ENCODE results near the gene COMMD8. TPM values are rescaled to one million over a fixed set of nuclear protein-coding genes. Genes with fewer than 3 reads are reported as not detected.

Gene COMMD8
- total RNA-seq, 1 donor from 2014 or later, result 28.1 TPM

GRCh38 chr4:47471591-47471990 is 8.1 kb upstream of the COMMD8 start:
- no peak for DNase-seq

- no peak for DNase-seq
Measured at GRCh38 chr4:47471064-47471463, 7.6 kb upstream of the COMMD8 start.

GRCh38 chr4:47469951-47470350 is 6.4 kb upstream of the COMMD8 start:
- no peak for DNase-seq

DNA sequence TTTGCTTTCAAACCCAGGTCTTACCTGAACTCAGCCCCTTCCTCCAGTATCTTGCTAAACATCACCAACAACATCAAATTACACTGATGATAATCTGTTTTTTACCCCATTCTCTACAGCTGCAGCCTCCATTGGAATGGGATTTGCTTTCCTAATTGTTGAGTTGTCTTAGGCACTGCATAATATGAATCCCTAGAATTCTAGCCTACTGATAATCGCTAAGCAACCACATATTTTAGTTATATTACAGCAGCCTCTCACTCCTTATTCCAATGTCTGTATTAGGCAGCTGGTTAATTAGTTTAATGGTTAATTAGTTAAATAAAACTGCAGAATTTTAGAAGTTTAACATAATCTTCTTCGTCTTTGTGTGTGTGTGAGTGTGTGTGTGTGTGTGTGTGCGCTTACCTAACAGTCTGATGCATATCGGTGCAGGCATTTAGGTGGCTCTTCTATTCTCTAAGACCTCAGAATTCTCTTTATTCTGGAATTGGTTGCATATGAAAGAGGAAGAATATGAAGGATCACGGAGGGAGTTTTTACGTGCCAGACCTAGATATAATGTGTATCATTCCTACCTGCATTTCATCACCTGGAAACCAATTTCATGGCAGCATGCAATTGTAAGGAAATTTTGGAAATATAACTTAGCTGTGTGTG is 5.3 kb upstream of the COMMD8 start:
- DNase-seq, result no peak

DNA sequence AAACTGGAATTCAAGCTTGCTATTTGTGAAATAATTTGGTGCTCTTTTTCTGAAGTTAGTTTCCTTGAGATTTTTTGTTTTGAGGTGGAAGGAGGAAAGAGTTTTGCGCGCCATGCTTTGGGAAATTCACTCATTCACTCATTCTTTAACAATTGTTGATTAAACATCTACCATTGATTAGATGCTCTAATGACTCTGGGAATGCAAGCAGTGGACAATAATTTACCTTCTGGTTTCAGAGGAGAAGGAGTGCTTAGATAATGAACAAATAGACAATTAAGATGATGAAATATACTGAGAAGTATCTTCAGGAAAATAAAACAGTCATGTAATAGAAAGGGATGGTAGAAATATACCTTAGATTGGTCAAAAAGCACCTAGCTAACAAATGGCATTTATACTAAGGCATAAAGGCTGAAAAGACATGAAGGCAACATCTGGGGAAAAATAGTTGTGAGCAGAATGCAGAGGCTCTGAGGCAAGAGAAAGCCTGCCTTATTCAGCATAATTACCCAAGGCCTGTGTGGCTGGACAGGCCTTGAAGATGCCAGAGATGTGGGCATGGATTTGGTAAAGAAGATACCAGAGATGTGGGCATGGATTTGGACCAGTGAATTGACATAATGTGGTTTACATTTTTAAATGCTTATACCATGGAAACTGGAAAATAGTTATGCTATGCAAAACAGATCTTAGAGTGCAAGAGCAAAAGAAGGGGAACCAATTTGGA is 2.7 kb upstream of the COMMD8 start:
- no peak for DNase-seq

DNA sequence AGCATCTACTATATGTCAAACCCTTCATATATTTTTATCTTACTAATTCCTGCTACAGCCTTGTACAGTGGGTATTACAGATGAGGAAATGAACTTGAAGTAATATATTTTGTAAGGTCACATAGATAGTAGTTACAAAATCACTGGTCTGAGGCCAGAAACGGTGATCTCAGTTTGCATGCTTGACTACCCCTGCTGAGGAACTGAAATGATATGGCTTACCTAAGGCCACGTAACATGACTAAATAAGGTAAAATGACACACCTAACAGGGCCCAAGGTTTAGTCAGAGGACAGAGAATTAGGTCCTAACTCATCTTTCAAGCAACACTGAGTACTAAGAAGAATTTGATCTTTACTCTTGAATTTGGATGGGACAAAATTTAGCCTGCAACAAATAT is 1.5 kb upstream of the COMMD8 start:
- DNase-seq, result no peak

GRCh38 chr4:47462799-47463234 is 685 bp downstream of the COMMD8 start:
- DNase-seq, result no peak

GRCh38 chr4:47451657-47452056 is 11.8 kb downstream of the COMMD8 start:
- no peak for DNase-seq

GRCh38 chr4:47444031-47444430 is 19.5 kb downstream of the COMMD8 start:
- DNase-seq, result no peak

DNA sequence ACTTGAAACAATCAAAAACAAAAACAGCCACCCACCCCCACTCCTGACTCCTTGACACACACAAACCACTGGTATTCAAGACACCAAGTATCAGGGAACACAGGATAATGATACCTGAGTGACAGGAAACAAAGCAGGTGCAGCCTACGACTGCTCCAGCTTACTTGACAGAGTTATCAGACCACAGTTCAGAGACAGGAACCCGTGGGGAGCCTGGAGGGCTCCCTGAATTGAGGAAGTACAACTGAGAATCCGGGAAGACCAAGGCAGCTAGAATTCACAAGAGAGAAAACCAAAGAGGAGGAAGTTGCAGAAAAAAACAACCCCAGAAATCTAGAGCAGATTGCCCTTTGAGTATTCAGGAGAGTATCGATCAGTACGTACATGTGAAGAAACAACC is 20.5 kb downstream of the COMMD8 start:
- no peak for DNase-seq

GRCh38 chr4:47434931-47435330 is 28.6 kb downstream of the COMMD8 start:
- DNase-seq, result no peak

DNA sequence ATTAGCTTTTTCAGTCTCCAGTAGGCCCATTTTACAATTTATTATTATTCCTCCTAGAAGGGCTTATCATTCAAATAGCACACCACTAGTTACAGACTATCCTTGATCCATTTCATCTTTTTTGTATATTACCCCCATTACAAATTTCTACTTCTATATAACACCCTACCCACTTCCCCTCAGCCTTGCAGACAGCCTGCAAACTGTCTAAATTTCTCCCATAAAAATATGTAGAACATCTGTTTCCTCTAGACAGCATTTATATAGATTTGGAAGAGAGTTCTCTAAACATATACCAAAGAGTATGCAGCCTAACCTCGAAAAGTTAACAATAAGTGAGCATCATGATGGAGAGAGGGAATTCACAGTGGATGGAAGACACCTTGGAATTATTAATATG is 30.8 kb downstream of the COMMD8 start:
- DNase-seq, result no peak

DNA sequence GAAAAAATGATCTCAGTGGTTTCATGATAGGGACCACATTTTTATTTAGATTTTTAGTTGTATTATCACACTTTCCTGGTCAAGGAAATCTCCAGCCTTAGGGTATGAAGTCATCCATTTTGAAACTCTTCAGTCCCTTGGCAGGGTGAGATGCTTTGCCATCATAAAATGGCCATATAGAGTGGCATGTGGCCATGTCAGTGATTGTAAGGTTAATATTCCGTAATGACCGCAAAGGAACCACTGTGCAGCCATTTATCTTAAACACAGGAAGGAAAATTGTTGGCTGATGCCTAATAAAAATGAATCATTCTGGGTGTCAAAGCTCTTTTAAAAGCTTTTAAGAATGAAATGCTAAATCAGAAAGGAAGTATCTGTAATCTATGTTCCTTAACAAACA is 35.6 kb downstream of the COMMD8 start:
- DNase-seq, result no peak

DNA sequence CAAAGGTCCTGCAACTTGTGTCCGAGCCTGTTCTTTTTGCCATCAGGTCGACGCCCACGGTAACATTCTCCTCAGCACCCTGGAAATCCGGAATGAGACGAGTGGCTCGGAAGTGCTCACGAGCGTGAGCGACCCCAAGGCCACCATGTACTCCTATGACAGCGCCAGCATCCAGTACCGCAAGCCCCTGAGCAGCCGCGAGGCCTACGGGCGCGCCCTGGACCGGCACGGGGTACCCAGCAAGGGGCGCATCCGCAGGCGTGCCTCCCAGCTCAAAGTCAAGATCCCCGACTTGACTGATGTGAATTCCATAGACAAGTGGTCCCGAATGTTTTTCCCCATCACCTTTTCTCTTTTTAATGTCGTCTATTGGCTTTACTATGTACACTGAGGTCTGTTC is 37.9 kb downstream of the COMMD8 start:
- DNase-seq, result no peak

DNA sequence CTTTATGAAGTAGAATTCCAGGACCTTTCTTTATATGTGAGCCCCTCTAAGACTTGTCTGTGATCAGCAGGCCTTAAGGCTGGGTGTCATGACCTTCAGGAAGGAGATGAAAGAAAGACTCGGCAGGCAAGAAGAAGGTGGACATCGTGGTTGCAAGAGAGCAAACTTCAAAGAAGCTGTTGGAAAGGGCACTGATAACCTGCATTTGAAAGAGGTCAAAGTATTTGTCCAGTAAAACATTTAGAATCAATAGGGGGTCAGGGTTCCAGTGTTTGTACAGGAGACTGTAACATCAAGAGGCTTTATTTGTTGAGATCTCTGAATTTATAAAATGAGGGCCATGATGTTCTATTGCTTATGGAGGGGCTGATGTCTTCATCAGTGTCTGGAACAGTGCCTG is 44.2 kb downstream of the COMMD8 start:
- no peak for DNase-seq

- no peak for DNase-seq
Measured at GRCh38 chr4:47418147-47418546, 45.4 kb downstream of the COMMD8 start.

DNA sequence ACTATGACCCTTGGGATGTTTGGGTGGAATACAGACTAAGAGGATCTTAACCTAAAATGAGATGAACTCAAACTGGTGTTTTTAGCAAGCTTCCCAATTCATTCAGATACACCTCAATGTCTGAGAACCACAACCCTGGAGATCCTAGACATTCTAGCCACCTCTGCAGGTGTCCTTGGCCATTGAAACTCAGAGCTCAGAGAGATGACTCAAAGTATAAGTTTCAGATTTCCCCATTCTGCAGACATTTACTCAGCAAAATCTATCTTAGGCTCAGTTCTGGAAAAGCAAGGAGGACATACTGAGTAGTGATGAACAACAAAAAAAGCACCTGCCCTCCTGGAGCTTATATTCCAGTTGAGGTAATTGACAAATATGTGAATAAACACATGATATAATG is 47.8 kb downstream of the COMMD8 start:
- no peak for DNase-seq

DNA sequence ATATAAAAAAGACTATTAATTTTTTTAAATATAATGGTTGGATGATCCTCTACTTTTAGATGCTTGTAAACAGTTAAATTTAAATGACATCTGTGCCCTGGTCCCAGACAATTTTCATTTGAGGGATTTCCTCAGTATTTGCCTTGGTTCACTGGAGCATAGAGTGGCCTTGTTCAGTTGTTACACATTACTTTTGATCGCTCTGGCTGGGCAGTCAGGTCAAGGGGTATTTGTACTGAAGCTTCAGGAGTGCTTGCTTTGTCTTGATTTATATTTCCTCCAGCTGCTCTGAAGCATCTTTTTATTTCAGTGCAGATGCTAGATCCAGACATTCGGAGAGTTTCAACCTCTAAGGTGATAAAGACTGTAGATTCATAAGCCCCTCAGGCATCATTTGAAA is 50.0 kb downstream of the COMMD8 start:
- no peak for DNase-seq

GRCh38 chr4:47410271-47410670 is 53.2 kb downstream of the COMMD8 start:
- DNase-seq, result no peak

GRCh38 chr4:47406408-47406807 is 57.1 kb downstream of the COMMD8 start:
- no peak for DNase-seq

All from occipital lobe (tissue), 2 donors.